Suprapubic skin (tissue), 3 donors: Measurements from ENCODE around the gene HNRNPH1.
"Not testable (repeated sequence)": the region's sequence is repeated elsewhere in the genome, so short reads cannot be mapped to it uniquely, and the experiment has no call there.

Source experiments
- CTCF ChIP-seq, 2 donors: fragments of 200-600 bp in 1 of 2; fragments of 450-650 bp in 1 of 2; sonication (generic) in 1 of 2; IDR thresholded peaks; one replicate each; pipeline ENCODE4 v1.5.1; 2016 to 2019; ENCODE audit warnings: antibody characterized with exemption in 2 of 2, mild to moderate bottlenecking in 1 of 2, moderate library complexity in 1 of 2
- EP300 ChIP-seq: sonication (generic); formaldehyde crosslinking; IDR thresholded peaks from one replicate; pipeline ENCODE4 v1.6.1; 2017; ENCODE audit warnings: antibody characterized with exemption

GRCh38 chr5:179650245-179650644 is 26.8 kb upstream of the HNRNPH1 start:
- not testable (repeated sequence) for TF ChIP-seq CTCF (IDR thresholded peaks at IDR 0.05); EP300
